ENCODE results near the gene TMOD2.

TMOD2 gene

GRCh38 chr15:51809457-51809856, 58.1 kb downstream of the TMOD2 start:
- no peak for TF ChIP-seq CTCF (IDR thresholded peaks at IDR 0.05; ENCODE audit: control insufficient read depth, extremely low read depth, insufficient read depth)
- H3K4me3 ChIP-seq (ENCODE audit: low read depth, low read length), result no peak overlapping the region
- no peak for DNase-seq (ENCODE audit: low read depth)

- no peak overlapping the region for H3K4me3 ChIP-seq (ENCODE audit: low read depth, low read length)
- no peak for DNase-seq (ENCODE audit: low read depth)
- no peak for TF ChIP-seq CTCF (IDR thresholded peaks at IDR 0.05; ENCODE audit: control insufficient read depth, extremely low read depth, insufficient read depth)
Observed at GRCh38 chr15:51812598-51812997, 61.2 kb downstream of the TMOD2 start.

GRCh38 chr15:51814606-51815005, 63.2 kb downstream of the TMOD2 start:
- no peak for DNase-seq (ENCODE audit: low read depth)
- no peak overlapping the region for H3K4me3 ChIP-seq (ENCODE audit: low read depth, low read length)
- no peak for TF ChIP-seq CTCF (IDR thresholded peaks at IDR 0.05; ENCODE audit: control insufficient read depth, extremely low read depth, insufficient read depth)

- TF ChIP-seq CTCF (IDR thresholded peaks at IDR 0.05; ENCODE audit: control insufficient read depth, extremely low read depth, insufficient read depth), result no peak
- no peak for DNase-seq (ENCODE audit: low read depth)
Observed at GRCh38 chr15:51816611-51817010, 65.2 kb downstream of the TMOD2 start.

GRCh38 chr15:51818150-51818549, 66.8 kb downstream of the TMOD2 start:
- no peak for DNase-seq (ENCODE audit: low read depth)
- H3K4me3 ChIP-seq (ENCODE audit: low read depth, low read length), result no peak overlapping the region
- TF ChIP-seq CTCF (IDR thresholded peaks at IDR 0.05; ENCODE audit: control insufficient read depth, extremely low read depth, insufficient read depth), result no peak

More at GRCh38 chr15:51816611-51817010, 65.2 kb downstream of the TMOD2 start:
- no peak overlapping the region for H3K4me3 ChIP-seq (ENCODE audit: low read depth, low read length)

GRCh38 chr15:51825698-51826097, 74.3 kb downstream of the TMOD2 start:
- no peak for TF ChIP-seq CTCF (IDR thresholded peaks at IDR 0.05; ENCODE audit: control insufficient read depth, extremely low read depth, insufficient read depth)
- DNase-seq (ENCODE audit: low read depth), result no peak
- no peak overlapping the region for H3K4me3 ChIP-seq (ENCODE audit: low read depth, low read length)

- no peak for TF ChIP-seq CTCF (IDR thresholded peaks at IDR 0.05; ENCODE audit: control insufficient read depth, extremely low read depth, insufficient read depth)
- DNase-seq (ENCODE audit: low read depth), result no peak
- H3K4me3 ChIP-seq (ENCODE audit: low read depth, low read length), result no peak overlapping the region
Observed at GRCh38 chr15:51828621-51829375, 77.4 kb downstream of the TMOD2 start.

Measured in LNCaP clone FGC (cell line).